Measurements from ENCODE around the gene OR5AR1.

Gene OR5AR1

DNA sequence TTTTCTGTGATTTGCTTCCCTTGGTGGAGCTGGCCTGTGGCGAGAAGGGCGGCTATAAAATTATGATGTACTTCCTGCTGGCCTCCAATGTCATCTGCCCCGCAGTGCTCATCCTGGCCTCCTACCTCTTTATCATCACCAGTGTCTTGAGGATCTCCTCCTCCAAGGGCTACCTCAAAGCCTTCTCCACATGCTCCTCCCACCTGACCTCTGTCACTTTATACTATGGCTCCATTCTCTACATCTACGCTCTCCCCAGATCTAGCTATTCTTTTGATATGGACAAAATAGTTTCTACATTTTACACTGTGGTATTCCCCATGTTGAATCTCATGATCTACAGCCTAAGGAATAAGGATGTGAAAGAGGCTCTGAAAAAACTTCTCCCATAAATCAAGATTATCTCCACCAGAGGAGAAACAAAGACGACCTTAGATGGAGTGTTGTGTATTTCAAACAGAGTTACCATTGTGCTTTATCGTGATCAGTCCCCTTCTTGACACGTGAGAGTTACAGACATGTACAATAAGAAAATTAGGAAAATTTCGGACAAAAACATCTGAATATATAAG, 37.5 kb downstream of the OR5AR1 start:
- no peak overlapping the region for H3K4me3 ChIP-seq (replicated peaks; ENCODE audit: insufficient read depth, low read length)
- TF ChIP-seq GABPA (IDR thresholded peaks at IDR 0.05; ENCODE audit: low read depth) (no peak), REST (IDR thresholded peaks at IDR 0.05; ENCODE audit: insufficient replicate concordance, low read depth) (no peak), SPI1 (IDR thresholded peaks at IDR 0.05; ENCODE audit: borderline replicate concordance, low read depth) (no peak), POLR2AphosphoS5 (IDR thresholded peaks at IDR 0.05; ENCODE audit: low read depth) (no peak)
- TF ChIP-seq, protein P1, sequence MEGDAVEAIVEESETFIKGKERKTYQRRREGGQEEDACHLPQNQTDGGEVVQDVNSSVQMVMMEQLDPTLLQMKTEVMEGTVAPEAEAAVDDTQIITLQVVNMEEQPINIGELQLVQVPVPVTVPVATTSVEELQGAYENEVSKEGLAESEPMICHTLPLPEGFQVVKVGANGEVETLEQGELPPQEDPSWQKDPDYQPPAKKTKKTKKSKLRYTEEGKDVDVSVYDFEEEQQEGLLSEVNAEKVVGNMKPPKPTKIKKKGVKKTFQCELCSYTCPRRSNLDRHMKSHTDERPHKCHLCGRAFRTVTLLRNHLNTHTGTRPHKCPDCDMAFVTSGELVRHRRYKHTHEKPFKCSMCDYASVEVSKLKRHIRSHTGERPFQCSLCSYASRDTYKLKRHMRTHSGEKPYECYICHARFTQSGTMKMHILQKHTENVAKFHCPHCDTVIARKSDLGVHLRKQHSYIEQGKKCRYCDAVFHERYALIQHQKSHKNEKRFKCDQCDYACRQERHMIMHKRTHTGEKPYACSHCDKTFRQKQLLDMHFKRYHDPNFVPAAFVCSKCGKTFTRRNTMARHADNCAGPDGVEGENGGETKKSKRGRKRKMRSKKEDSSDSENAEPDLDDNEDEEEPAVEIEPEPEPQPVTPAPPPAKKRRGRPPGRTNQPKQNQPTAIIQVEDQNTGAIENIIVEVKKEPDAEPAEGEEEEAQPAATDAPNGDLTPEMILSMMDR (IDR thresholded peaks at IDR 0.05; ENCODE audit: insufficient read depth, low read length): no peak
- H3K27me3 ChIP-seq (ENCODE audit: insufficient read depth, poor library complexity, severe bottlenecking): no peaks in the 10 kb centered on the region
- no peak for DNase-seq (ENCODE audit: low read depth in 1 of 2, low spot score in 1 of 2)
- H3K27ac ChIP-seq (replicated peaks): no peak overlapping the region

DNA sequence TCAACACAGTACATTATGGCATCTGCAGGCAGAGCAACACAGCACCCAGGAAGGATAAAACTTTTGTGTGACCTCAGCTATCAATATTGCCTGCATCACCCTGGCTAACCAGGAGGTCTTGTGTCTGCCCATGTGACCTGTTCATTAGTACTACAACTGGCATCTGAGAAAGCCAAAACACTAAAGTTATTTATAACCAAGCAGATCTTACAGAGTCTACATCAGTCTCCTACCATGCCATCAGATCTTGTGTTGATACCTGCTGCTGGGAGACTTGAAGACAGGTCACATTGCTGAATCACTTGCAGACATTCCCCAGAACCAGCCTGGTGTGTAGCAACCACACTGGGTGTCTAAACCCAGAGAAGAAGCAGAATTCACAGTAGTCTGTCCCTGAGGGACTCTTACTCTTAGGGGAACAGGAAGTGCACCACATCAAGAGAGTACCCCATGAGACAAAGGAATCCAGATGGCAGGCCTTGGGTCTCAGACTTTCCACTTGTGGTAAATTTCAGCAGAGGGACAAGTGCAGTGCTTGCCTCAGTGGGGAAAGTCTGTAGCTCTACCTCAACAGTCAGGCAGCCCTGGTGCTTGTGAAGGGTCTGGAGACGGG, 42.4 kb downstream of the OR5AR1 start:
- TF ChIP-seq REST (IDR thresholded peaks at IDR 0.05; ENCODE audit: insufficient replicate concordance, low read depth): no peak
- TF ChIP-seq GABPA (IDR thresholded peaks at IDR 0.05; ENCODE audit: low read depth): no peak
- TF ChIP-seq POLR2AphosphoS5 (IDR thresholded peaks at IDR 0.05; ENCODE audit: low read depth): no peak
- no peak for TF ChIP-seq SPI1 (IDR thresholded peaks at IDR 0.05; ENCODE audit: borderline replicate concordance, low read depth)
- TF ChIP-seq, protein P1 (IDR thresholded peaks at IDR 0.05; ENCODE audit: insufficient read depth, low read length): no peak
- Histone ChIP-seq H3K4me3 (replicated peaks; ENCODE audit: insufficient read depth, low read length) (no peak overlapping the region), H3K27ac (replicated peaks) (no peak overlapping the region), H3K27me3 (ENCODE audit: insufficient read depth, poor library complexity, severe bottlenecking) (no peaks in the 10 kb centered on the region)
- no peak for DNase-seq (ENCODE audit: low read depth in 1 of 2, low spot score in 1 of 2)

DNA sequence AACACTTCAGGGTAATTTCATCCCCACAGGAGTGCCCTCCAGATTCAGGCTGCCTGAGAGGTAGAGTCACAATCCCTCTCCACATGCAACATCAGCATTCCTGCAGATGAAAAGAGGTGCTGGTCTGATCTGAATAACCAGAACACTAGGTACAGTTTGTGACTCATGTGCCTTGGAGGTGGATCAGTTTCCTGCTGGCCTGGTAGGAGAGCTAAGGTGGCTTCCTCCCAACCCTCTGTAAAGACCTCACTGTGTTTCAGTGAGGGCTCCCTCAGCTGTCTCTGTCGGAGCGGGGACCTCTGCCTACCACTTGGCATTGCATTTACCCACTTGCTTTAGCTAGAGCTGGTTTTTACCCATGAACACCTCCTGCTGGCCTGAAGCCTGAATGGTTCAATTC, 43.0 kb downstream of the OR5AR1 start:
- TF ChIP-seq REST (IDR thresholded peaks at IDR 0.05; ENCODE audit: insufficient replicate concordance, low read depth) (no peak), SPI1 (IDR thresholded peaks at IDR 0.05; ENCODE audit: borderline replicate concordance, low read depth) (no peak), POLR2AphosphoS5 (IDR thresholded peaks at IDR 0.05; ENCODE audit: low read depth) (no peak), GABPA (IDR thresholded peaks at IDR 0.05; ENCODE audit: low read depth) (no peak)
- TF ChIP-seq, protein P1 (IDR thresholded peaks at IDR 0.05; ENCODE audit: insufficient read depth, low read length): no peak
- DNase-seq (ENCODE audit: low read depth in 1 of 2, low spot score in 1 of 2): no peak
- Histone ChIP-seq H3K27ac (replicated peaks) (no peak overlapping the region), H3K27me3 (ENCODE audit: insufficient read depth, poor library complexity, severe bottlenecking) (no peaks in the 10 kb centered on the region), H3K4me3 (replicated peaks; ENCODE audit: insufficient read depth, low read length) (no peak overlapping the region)

Measured in HL-60 (cell line).